Activated T-cell treated with anti-CD3 and anti-CD28 coated beads for 24 hours (primary cell): ENCODE data around the gene CNTNAP3B.
"Not testable (repeated sequence)": the region's sequence is repeated elsewhere in the genome, so short reads cannot be mapped to it uniquely, and the experiment has no call there.

Experiments
- DNase-seq: peaks from one replicate; pipeline ENCODE4 v3.0.0-alpha.2; 2020; ENCODE audit warnings: low read depth

Gene CNTNAP3B

GRCh38 chr9:42129073-42129729 is at the start of gene CNTNAP3B:
Gene CNTNAP3B, minus strand, starts transcription at chr9:42129426. Its CDS starts 332 bp downstream, at chr9:42129094.
- not testable (repeated sequence) for DNase-seq

GRCh38 chr9:42160299-42160698 is 31.1 kb upstream of the CNTNAP3B start:
- not testable (repeated sequence) for DNase-seq

- not testable (repeated sequence) for DNase-seq
Measured at GRCh38 chr9:42127056-42127841, 2.0 kb downstream of the CNTNAP3B start.

- not testable (repeated sequence) for DNase-seq
Measured at GRCh38 chr9:42121007-42121406, 8.2 kb downstream of the CNTNAP3B start.

- DNase-seq = not testable (repeated sequence)
Measured at GRCh38 chr9:42095929-42096328, 33.3 kb downstream of the CNTNAP3B start.

GRCh38 chr9:42084559-42084952 is 44.7 kb downstream of the CNTNAP3B start:
- not testable (repeated sequence) for DNase-seq

GRCh38 chr9:42083877-42084558 is 45.2 kb downstream of the CNTNAP3B start:
- DNase-seq = not testable (repeated sequence)

- not testable (repeated sequence) for DNase-seq
Measured at GRCh38 chr9:42080376-42080775, 48.9 kb downstream of the CNTNAP3B start.

- not testable (repeated sequence) for DNase-seq
Measured at GRCh38 chr9:42074868-42075267, 54.4 kb downstream of the CNTNAP3B start.

GRCh38 chr9:42071026-42071425 is 58.2 kb downstream of the CNTNAP3B start:
- not testable (repeated sequence) for DNase-seq

- not testable (repeated sequence) for DNase-seq
Measured at GRCh38 chr9:42070035-42070799, 59.0 kb downstream of the CNTNAP3B start.

GRCh38 chr9:42053874-42054273 is 75.4 kb downstream of the CNTNAP3B start:
- DNase-seq = not testable (repeated sequence)

GRCh38 chr9:42050701-42051100 is 78.5 kb downstream of the CNTNAP3B start:
- DNase-seq = not testable (repeated sequence)

GRCh38 chr9:42044422-42045010 is 84.7 kb downstream of the CNTNAP3B start:
- DNase-seq = not testable (repeated sequence)

GRCh38 chr9:42033541-42033940 is 95.7 kb downstream of the CNTNAP3B start:
- DNase-seq = not testable (repeated sequence)

- not testable (repeated sequence) for DNase-seq
Measured at GRCh38 chr9:42020639-42021038, 108.6 kb downstream of the CNTNAP3B start.

- DNase-seq = not testable (repeated sequence)
Measured at GRCh38 chr9:42018220-42018922, 110.9 kb downstream of the CNTNAP3B start.

- DNase-seq = not testable (repeated sequence)
Measured at GRCh38 chr9:42014317-42014716, 114.9 kb downstream of the CNTNAP3B start.

GRCh38 chr9:41991607-41992006 is 137.6 kb downstream of the CNTNAP3B start:
- DNase-seq = not testable (repeated sequence)

- not testable (repeated sequence) for DNase-seq
Measured at GRCh38 chr9:41980271-41980670, 149.0 kb downstream of the CNTNAP3B start.
